Ureter (tissue), 1 donor: Measurements from ENCODE around the gene FASN. TPM values are rescaled to one million over a fixed set of nuclear protein-coding genes. Genes with fewer than 3 reads are reported as not detected.

Experiments used
- DNase-seq: peaks from one replicate; pipeline ENCODE4 v3.0.0-alpha.2; 2020; ENCODE audit warnings: low spot score
- total RNA-seq: library from RNA; stranded (reverse); gene quantifications from one replicate; pipeline ENCODE4 v1.2.4, GENCODE V29; 2023
- donor health status: DM: yes; HTN: yes; CAD: no.

The FASN gene
- total RNA-seq, 1 donor from 2014 or later = 165 TPM

DNA sequence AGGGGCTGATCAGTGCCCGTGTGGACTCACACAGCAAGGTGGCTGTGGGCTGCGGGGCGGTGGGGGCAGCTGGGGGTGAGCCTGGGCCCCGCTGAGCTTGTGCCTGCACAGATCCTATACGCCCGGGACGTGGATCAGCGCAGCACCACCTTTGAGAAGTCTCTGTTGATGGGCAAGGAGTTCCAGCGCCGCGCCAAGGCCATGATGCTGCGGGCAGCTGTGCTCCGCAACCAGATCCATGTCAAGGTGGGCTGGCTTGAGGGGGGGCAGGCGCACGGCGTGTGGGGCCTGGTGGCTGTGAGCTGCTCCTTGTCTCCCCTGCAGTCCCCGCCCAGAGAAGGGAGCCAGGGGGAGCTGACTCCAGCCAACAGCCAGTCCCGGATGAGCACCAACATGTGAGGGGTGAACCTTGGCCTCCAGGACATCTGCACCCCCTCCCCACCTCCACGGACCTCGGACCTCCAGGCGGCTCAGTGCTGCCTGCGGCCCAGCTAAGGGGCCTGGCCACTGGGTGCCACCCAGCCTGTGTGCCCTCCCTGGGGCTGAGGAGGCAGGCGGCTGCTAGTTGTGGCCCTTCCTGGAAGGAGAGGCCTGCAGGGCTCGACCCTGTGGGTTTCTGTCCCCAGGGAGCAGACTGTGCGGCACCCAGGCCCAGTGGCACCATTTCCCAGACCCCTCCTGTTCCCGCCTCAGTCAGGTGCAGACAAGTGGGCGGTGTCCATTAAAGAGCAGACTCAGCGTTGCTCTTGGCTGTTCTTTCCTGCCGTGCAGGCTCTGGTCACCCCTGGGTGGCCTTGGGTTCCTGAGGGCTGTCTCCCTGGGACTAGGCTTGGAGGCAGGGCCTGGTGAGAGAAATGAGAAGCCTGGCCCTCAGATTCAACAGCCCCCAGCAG is 41.1 kb downstream of the FASN start:
- no peak for DNase-seq

DNA sequence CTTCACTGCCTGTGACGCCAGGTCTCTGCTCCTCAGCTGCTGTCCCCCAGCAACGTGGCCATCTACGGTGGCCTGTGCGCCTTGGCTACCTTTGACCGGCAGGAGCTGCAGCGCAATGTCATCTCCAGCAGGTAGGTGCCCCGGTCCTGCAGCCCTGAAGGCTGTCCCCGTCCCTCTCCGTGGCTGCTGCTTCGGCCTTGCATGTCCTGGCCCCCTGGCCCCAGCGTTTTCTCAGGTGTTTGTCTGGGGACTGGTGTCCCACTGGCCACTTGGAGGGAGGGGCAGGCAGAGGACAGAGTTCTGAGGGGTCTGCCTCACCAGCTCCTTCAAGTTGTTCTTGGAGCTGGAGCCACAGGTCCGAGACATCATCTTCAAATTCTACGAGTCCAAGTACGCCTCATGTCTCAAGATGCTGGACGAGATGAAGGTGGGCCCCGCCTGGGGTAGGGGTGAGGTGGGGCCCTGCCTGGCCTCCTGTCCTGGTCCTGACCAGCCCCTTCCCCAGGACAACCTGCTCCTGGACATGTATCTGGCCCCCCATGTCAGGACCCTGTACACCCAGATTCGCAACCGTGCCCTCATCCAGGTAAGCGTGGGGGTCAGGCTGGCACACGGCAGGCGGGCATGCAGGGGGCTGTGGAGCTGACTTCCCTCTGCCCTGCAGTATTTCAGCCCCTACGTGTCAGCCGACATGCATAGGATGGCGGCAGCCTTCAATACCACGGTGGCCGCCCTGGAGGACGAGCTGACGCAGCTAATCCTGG is 41.9 kb downstream of the FASN start:
- DNase-seq = no peak

DNA sequence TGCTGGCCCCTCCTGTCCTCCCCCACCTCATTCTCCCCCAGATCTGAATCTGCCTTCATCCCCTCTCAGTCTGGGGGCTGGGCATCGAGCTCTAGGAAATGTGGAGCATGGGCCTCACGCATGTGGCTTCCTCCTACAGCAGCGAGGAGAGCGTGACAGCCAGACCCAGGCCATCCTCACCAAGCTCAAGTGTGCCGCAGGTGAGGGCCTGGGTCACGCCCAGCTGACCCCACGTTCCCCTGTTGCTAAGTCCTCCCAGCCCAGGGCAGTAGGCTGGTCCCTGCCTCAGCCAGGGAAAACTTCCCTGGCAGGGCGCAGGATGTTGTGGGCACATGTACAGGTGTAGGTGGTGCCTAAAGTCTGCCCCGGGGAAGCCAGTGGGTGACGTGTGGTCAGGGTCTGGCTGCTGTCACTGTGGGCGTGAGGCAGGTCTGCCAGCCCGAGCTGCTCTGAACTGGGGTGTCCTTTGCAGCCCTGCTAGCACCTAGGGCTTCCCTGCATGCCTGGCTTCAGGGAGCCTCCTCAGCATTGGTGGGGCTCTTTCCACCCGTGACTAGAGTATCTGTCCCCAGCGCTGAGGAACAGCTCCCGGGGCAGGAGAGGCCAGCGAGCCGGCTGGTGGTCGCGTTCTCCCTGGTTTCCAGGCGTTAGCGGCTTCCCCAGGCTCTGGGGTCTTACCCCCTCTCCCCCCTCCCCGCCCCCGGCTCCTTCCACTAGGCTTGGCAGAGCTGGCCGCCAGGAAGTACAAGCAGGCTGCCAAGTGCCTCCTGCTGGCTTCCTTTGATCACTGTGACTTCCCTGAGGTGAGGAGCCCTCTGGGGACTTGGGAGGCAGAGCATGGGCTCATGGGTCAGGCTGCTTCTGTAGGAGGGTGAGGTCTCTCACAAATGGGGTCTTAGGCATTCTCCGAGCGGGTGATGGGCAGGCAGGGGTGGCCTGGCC is 42.7 kb downstream of the FASN start:
- no peak for DNase-seq

DNA sequence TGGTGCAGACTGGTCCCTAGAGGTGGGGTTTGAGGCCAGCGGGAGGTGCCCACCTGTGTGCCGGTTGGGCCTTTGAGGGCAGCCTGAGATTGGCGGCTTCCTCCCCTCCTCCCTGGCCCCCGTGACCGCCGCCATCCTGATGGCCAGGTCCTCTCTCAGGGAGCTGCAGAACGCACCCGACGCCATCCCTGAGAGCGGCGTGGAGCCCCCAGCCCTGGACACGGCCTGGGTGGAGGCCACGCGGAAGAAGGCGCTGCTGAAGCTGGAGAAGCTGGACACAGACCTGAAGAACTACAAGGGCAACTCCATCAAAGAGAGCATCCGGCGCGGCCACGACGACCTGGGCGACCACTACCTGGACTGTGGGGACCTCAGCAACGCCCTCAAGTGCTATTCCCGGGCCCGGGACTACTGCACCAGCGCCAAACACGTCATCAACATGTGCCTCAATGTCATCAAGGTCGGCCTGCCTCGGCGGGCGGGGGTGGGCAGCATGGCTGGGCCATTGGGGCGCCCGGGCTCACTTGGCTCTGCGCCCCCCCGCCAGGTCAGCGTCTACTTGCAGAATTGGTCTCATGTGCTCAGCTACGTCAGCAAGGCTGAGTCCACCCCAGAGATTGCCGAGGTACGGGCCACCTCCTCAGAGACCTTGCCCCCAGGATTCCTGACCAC is 43.5 kb downstream of the FASN start:
- DNase-seq = no peak

DNA sequence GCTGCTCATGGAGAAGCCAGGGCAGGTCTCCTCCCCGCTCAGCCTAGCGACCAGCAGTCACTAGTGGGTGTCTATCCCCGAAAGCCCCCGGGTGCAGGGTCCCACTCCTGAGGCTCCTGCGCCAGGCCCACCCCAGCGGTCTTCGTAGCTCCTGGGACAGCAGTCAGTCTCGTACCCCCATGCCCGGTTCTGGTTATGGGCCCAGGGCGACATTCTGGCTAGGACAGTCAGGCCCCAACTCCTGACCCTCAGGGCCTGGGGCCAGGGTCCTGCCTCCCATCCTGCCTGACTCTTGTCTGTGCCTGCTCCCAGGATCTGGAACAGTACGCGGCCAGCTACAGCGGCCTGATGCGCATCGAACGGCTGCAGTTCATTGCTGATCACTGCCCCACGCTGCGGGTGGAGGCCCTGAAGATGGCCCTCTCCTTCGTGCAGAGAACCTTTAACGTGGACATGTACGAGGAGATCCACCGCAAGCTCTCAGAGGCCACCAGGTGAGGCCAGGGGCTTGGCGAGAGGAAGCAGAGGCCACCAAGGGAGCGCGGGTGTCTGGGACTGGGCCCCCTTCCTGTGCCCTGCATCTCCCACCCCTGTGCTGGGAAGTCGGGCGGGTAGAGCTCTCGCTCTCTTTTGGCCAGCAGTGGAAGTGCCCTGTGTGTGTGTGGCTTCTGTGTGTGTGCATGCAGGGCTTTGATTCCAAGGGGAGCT is 44.3 kb downstream of the FASN start:
- DNase-seq = no peak

DNA sequence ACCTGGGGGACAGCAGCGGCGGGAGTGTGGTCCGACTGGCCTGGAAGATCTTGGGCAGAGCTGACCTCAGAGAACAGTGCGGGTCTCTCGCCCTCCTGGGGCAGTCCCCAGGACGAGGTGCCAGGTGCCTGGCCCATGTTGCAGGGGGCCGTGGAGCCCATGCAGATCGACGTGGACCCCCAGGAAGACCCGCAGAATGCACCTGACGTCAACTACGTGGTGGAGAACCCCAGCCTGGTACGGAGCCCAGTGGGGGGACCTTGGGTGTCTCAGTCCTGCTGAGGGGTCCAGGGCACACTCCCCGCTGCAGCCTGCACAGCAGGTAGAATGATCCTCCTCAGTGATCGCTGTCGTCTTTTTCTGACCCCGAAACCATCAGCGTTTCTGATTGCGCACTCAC is 44.9 kb downstream of the FASN start:
- DNase-seq = no peak

DNA sequence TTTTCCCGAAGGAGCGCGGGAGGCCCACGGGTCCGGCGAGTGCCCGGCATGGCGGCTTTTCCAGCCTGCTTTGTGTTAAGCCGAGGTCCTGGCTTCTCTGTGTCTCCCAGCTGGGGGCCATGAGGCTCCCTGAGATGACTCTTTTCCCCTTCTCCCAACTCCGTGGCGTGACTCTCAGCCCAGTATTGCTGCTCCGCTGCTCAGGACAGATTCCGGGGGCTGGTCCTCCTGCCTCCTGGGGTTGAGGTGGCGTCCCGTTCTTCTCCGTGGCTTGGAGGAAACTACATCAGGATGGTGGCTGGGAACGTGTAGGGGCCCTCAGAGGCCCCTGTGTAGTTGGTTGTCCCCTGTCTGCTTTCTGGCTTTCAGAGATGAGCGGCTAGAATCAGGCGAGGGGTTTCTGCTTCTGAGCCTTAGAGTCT is 45.4 kb downstream of the FASN start:
- DNase-seq = no peak

DNA sequence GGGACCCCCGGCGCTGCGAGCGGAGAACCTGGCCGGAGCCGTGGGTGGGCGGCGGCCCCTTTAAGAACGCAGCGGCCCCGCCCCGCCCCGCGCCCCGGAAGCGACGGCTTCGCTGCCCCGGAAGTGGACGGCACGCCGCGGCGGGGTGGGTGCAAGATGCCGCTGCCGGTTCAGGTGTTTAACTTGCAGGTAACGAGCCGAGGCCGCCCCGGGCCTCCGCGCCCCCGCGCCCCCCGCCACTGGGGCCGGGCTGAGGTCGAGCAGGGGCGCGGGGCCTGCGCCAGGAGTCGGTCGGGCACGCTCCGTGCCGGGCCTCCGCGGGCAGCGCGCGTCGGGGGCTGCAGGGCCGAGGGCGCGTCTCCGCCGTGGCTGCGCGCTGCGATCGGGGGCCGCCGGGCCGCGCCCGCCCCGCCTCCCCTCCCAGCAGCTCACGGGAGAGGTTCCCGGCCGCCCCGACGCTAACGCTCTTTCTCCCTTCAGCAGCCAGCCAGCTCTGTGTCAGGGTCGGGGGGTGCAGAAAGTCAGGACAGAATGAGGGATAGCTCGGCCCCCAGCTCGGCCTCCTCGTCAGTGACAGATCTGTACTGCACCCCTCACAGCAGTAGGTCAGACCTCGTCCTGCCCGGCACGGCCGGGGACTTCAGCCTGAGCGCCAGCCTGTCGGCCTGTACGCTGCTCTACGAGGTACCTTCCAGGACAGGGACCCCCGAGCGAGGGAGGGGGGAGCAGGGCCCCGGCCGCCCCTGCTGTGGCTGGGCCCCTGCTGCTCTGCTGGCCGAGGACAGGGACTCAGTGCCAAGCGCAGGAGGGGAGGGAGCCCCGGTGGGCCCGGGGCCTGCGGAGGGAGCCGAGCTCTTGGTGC is 46.0 kb downstream of the FASN start, which contains the start of the genes GPS1 and RFNG:
GPS1 (plus strand) TSS at position 123 of the 862 bp plus-strand sequence; CDS start at position 157, 34 bp downstream.
RFNG (minus strand) TSS at position 36 of the 862 bp plus-strand sequence. CDS start 45 bp downstream, outside the sequence.
- DNase-seq = peak; percentile 80

DNA sequence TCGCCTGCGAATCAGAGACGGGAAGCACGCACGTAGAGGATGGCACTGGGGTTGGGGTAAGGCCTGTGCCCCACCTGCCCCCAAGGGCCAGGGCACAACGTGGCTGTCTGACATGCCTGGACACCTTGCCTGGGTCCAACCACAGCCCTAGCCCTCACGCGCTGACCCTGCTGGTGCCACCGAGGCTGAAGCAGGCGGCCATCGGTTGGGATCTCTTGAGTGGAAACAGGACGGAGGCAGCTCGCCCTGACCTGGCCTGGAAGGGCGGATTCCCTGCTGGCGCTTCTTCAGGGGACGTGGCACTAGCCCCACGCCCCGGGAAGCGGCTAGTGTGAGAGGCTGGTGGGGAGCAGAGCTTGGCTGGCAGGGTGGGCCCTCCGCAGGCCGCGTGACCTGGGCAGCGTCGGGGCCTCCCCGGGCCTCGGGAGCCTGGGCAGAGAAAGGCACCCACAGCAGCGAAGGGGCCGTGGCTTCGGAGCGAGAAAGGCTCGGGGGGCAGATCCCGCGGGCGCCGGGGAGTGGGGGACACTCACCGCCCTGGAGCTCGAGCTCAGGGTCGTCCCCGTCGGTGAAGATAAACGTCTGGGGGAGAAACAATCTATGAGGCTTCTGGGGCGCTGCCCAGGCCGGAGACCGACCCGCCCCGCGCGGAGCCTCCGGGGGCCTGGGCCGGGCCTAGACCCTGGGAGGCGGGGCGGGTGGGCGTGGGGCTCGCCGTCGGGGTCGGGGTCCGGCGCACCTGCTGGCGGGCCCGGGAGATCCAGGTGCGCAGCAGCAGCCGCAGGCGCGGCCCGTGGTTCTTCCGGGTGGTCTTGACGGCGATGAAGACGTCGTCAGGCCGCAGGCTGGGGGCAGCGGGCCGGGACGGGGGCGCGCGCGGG is 47.0 kb downstream of the FASN start:
- no peak for DNase-seq

DNA sequence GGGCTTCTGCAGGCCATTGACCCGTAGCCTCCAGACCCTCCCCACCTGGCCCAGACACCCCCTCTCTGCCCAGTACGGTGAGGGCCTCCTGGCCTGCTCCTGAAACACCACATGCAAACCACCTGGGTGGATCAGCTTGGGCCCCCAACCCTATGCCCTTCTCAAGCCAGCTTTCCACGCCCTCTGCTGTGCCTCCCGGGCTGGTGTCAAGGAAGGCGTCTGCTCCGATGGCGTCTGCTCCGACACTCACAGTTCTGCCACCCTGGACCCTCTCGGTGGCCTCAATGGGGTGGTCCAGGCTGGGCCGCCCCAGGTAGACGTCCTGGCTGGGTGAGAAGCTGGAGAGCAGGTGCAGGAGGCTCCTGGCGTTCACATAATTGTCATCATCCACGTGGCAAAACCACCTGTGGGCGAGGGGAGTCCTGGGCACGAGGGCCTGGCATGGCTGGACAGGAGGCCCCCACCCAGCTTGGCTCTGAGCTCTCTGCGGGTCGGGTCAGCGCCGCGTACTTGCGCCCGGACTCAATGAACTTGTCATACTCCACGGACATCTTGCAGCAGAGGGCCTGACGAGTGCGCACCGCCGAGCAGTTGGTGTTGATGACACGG is 47.8 kb downstream of the FASN start:
- no peak for DNase-seq

DNA sequence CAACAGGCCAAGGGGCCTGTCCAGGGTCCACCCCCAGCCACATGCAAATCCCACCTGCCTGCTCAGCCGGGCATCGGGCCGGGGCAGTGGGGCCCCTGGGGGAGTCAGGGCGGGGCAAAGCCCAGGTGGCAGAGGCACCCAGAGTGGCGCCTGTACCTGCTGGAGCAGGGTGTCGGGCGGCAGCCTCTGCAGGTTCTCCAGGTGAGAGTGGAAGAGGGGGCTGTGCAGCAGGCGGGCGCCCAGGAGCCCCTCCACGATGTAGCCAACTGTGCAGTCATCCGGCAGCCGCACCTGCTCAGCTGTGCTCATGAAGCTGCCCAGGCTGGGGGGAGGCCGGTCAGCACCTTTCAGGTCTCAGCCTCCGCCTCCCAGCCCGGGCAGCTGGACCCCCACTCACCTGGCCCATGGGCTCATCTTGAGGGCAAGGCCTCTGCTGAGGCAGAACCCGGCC is 48.5 kb downstream of the FASN start:
- DNase-seq = no peak

DNA sequence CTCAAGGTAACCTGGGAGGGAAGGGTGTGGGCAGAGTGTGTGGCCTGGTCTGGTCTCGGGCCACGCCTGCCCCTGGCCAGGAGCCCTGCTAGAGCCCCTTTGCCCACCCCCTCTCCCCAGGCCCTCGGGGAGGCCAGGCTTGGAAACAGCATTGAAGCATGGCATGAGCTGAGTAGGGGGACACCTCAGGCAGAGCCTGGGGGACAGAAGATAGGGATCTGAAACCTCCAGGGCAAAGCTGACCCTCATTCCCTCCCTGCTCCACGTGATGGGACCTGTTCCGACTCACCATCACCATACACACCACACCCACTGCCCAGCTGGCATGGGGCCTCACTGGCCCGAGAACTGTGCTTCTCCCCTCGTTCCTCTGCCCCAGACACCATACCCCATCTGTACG is 48.9 kb downstream of the FASN start:
- no peak for DNase-seq

DNA sequence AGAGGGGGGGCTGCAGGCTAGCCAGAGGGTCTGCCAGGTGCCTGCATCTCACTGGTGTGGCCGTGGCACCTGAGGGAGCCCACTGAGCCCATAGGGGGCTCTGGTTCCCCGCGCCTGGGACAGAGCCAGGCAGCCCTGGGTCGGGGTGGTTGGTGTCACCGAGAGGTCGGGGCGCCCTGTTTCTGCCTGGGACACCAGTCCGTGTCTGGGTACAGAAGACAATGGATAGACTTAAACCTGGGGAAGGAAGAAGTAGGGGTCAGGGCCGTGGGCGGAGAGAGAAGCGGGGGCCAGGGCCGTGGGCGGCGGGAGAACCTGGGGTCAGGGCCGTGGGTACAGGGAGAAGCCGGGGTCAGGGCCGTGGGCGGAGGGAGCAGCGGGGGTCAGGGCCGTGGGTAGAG is 49.5 kb downstream of the FASN start:
- DNase-seq = no peak

DNA sequence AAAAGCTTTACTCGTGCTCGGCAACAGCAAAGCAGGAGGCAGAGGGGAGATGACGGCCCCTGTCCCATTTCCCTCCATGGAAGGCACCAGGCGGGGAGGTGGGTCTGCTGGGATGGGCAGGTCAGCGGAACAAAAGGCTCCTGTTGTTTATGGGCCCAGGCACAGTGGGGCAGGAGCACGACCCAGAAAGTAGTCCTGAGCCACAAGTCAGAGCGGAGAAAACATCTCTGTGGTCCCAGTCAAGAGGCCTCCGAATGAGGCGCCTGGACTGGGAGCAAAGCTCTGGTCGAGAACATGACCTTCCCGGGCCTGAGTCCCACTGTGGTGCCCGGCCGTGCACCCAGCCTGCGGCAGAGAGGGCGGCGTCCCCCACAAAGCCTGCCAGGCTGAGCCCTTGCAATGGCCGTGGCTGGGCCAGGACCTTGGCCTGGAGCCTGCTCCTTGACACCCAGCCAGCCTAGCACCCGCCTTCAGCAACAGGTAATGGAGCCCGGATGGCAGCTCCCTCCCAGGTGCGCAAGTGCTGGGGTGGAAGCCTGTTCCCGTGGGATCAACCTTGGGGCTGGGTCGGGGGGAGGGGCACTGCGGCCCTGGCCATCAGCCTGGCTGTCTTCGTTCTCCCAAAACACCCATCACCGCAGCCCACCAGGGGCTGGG is 50.0 kb downstream of the FASN start:
- no peak for DNase-seq

DNA sequence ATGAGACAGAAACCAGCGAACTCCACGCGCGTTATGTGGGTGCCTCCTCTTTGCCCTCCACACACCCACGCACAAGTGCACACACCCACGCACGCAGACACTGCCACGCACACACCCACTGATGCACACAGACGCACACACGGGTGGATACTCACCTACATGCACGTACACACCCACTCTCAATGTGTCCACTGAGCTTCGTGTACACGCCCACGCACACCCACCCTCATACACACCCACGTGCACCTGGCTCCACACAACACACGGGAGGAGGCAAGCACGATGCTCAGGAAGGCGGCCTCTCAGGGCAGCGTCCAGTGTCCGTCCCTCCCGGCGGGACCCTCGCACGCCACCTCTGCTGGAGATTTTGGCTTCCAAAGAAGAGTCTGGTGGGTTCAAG is 50.7 kb downstream of the FASN start:
- DNase-seq = no peak

DNA sequence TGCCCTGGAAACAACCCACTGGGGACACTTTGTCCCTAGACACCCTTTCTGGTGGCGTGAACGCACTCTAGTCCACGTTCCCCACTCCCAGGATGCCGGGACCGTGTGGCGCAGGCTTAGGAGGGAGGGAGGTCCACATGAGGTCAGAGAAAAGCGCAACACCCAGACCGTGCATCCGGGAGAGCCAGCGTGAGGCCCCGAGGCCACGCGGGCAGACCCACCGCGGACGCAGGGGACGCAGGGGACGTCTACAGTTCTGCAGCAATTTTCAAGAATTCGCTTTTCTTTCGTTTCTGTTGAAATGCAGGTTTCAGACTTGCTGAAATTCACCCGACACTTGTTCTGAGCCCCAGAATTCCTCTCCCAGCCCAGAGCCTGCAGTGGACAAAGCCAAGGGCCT is 51.1 kb downstream of the FASN start:
- DNase-seq = no peak

DNA sequence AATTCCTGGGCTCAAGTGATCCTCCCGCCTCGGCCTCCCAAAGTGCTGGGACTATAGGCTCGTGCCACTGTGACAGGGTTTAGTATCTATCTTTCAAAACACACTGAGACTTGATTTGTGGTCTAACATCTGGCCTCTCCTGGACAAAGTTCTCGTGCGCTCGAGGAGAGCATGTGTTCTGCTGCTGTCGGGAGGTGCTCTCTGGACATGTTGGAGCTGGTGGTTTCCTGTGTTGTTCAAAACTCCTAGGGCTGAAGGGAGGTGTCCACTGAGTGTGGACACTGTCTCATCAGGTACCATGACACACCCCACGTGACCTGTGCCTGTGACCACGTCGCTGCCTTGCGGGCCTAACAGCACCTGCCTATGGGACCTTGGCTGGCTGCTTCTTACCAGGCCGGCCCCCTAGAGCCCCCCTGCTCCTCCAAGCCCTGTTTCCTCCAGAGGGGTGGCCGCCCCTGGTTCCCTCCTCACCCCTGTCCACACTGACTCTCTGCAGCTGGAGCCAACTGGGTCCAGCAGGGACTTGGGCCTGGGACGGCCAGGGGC is 52.0 kb downstream of the FASN start:
- no peak for DNase-seq
